Activated naive CD4-positive, alpha-beta T cell treated with anti-CD3 and anti-CD28 coated beads for 36 hours (primary cell): ENCODE measurements around the gene ZNF860. TPM values are rescaled to one million over a fixed set of nuclear protein-coding genes. Genes with fewer than 3 reads are reported as not detected.

ENCODE experiments used
- CTCF ChIA-PET: fragments of 350-600 bp; sonication (Branson Sonifier 250); formaldehyde crosslinking; loops from one replicate; lab custom pipeline; 2021; ENCODE audit warnings: antibody characterized with exemption; lab: Charles Lee
- DNase-seq: peaks from one replicate; pipeline ENCODE4 v3.0.0-alpha.2; 2020
- H3K27ac Mint-ChIP-seq: one replicate; pipeline ENCODE4 v1.8.0; 2021; ENCODE audit warnings: mild to moderate bottlenecking, mixed read lengths
- H3K27me3 Mint-ChIP-seq: one replicate; pipeline ENCODE4 v1.8.0; 2021; ENCODE audit warnings: low read depth, mixed read lengths
- H3K36me3 Mint-ChIP-seq: one replicate; pipeline ENCODE4 v1.8.0; 2021; ENCODE audit warnings: low read depth, mixed read lengths
- H3K4me1 Mint-ChIP-seq: one replicate; pipeline ENCODE4 v1.8.0; 2021; ENCODE audit warnings: low read depth, mixed read lengths
- H3K4me3 Mint-ChIP-seq: one replicate; pipeline ENCODE4 v1.8.0; 2021; ENCODE audit warnings: mild to moderate bottlenecking, moderate library complexity, mixed read lengths
- H3K9me3 Mint-ChIP-seq: one replicate; pipeline ENCODE4 v1.8.0; 2021; ENCODE audit warnings: mixed read lengths
- intact Hi-C: fragments of 100-400 bp; cut with micrococcal nuclease; formaldehyde crosslinking; loops from one replicate; pipeline ENCODE4 v1.15.1; 2023
- total RNA-seq, 2 experiments: library from RNA; stranded (reverse); gene quantifications; one replicate each; pipeline ENCODE4 v1.2.3, GENCODE V29; 2021

ZNF860 gene
- total RNA-seq, 2 experiments from 2014 or later = 0.07 TPM; not detected in 1

GRCh38 chr3:31967592-31967991 lies 14.0 kb upstream of the ZNF860 start:
- no peak for DNase-seq
- Mint-ChIP-seq H3K4me1 (peaks cover 11% of the 10 kb centered on the region), H3K27me3 (peaks cover 8% of the 10 kb centered on the region), H3K27ac (no peak overlapping the region), H3K9me3 (no peaks in the 10 kb centered on the region), H3K36me3 (no peaks in the 10 kb centered on the region), H3K4me3 (no peak overlapping the region)
- CTCF ChIA-PET = interaction anchor here (0.8 kb wide), 1 partner anchor 38 kb away, joined by 3 read pairs; no protein-coding TSS in a partner anchor
- intact Hi-C loops = no loop called here

- H3K27ac Mint-ChIP-seq = no peak overlapping the region
- peaks cover 12% of the 10 kb centered on the region for H3K27me3 Mint-ChIP-seq
- DNase-seq = no peak
- H3K4me3 Mint-ChIP-seq = no peak overlapping the region
- CTCF ChIA-PET = no interaction called here
- no peaks in the 10 kb centered on the region for H3K36me3 Mint-ChIP-seq
- intact Hi-C loops = no loop called here
- H3K4me1 Mint-ChIP-seq = peaks cover 5% of the 10 kb centered on the region
- H3K9me3 Mint-ChIP-seq = no peaks in the 10 kb centered on the region
Observed at GRCh38 chr3:31968369-31968926, 13.1 kb upstream of the ZNF860 start.

GRCh38 chr3:31968927-31969418 lies 12.6 kb upstream of the ZNF860 start:
- Mint-ChIP-seq H3K36me3 (no peaks in the 10 kb centered on the region), H3K27me3 (peaks cover 12% of the 10 kb centered on the region), H3K9me3 (no peaks in the 10 kb centered on the region), H3K27ac (no peak overlapping the region), H3K4me3 (no peak overlapping the region), H3K4me1 (no peaks in the 10 kb centered on the region)
- no peak for DNase-seq
- CTCF ChIA-PET = no interaction called here
- intact Hi-C loops = no loop called here

GRCh38 chr3:31971607-31972006 lies 9.9 kb upstream of the ZNF860 start:
- no peak overlapping the region for H3K27ac Mint-ChIP-seq
- CTCF ChIA-PET = no interaction called here
- no peak for DNase-seq
- peaks cover 25% of the 10 kb centered on the region for H3K27me3 Mint-ChIP-seq
- no peaks in the 10 kb centered on the region for H3K36me3 Mint-ChIP-seq
- no peaks in the 10 kb centered on the region for H3K4me1 Mint-ChIP-seq
- H3K4me3 Mint-ChIP-seq = no peak overlapping the region
- intact Hi-C loops = loop anchor here (10.0 kb wide), 1 partner anchor 897 kb away; no protein-coding TSS in a partner anchor
- no peaks in the 10 kb centered on the region for H3K9me3 Mint-ChIP-seq

GRCh38 chr3:31973081-31973480 lies 8.5 kb upstream of the ZNF860 start:
- H3K36me3 Mint-ChIP-seq = no peaks in the 10 kb centered on the region
- DNase-seq = no peak
- H3K4me3 Mint-ChIP-seq = no peak overlapping the region
- H3K9me3 Mint-ChIP-seq = no peaks in the 10 kb centered on the region
- intact Hi-C loops = loop anchor here (10.0 kb wide), 1 partner anchor 898 kb away; no protein-coding TSS in a partner anchor
- CTCF ChIA-PET = interaction anchor here (0.6 kb wide), 1 partner anchor 18 kb away, joined by 3 read pairs; no protein-coding TSS in a partner anchor
- H3K27ac Mint-ChIP-seq = no peak overlapping the region
- peaks cover 37% of the 10 kb centered on the region for H3K27me3 Mint-ChIP-seq
- H3K4me1 Mint-ChIP-seq = peaks cover 4% of the 10 kb centered on the region

GRCh38 chr3:31973837-31974236 lies 7.7 kb upstream of the ZNF860 start:
- intact Hi-C loops = loop anchor here (10.0 kb wide), 1 partner anchor 899 kb away; no protein-coding TSS in a partner anchor
- no peak overlapping the region for H3K27ac Mint-ChIP-seq
- peaks cover 39% of the 10 kb centered on the region for H3K27me3 Mint-ChIP-seq
- H3K9me3 Mint-ChIP-seq = no peaks in the 10 kb centered on the region
- no peaks in the 10 kb centered on the region for H3K36me3 Mint-ChIP-seq
- no peak overlapping the region for H3K4me3 Mint-ChIP-seq
- peaks cover 11% of the 10 kb centered on the region for H3K4me1 Mint-ChIP-seq
- DNase-seq = no peak
- CTCF ChIA-PET = interaction anchor here (0.6 kb wide), 1 partner anchor 36 kb away, joined by 3 read pairs; no protein-coding TSS in a partner anchor

- peaks cover 42% of the 10 kb centered on the region for H3K27me3 Mint-ChIP-seq
- peaks cover 18% of the 10 kb centered on the region for H3K4me1 Mint-ChIP-seq
- H3K9me3 Mint-ChIP-seq = no peaks in the 10 kb centered on the region
- CTCF ChIA-PET = no interaction called here
- DNase-seq = no peak
- H3K4me3 Mint-ChIP-seq = no peak overlapping the region
- intact Hi-C loops = loop anchor here (10.0 kb wide), 1 partner anchor 900 kb away; no protein-coding TSS in a partner anchor
- H3K27ac Mint-ChIP-seq = no peak overlapping the region
- H3K36me3 Mint-ChIP-seq = no peaks in the 10 kb centered on the region
Observed at GRCh38 chr3:31974471-31974870, 7.1 kb upstream of the ZNF860 start.

DNA sequence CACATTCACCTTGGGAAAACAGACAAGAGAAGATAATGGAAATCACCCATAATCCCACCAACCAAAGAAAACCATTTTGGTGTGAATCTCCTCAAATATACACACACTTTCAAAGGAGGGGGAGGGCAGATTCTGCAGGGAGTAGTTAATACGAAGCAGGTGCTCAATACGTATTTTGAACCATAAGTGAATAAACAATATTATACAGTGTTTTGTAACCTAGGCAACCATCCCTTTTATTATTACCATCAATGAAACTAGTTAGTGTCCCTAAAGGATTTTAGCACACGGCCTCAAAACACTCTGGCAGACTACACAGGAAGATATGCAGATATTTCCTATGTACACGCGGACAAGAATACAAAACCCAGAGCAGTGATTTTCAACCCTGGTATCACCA lies 6.6 kb upstream of the ZNF860 start:
- Mint-ChIP-seq H3K4me3 (no peak overlapping the region), H3K36me3 (no peaks in the 10 kb centered on the region), H3K4me1 (peaks cover 20% of the 10 kb centered on the region), H3K27ac (no peak overlapping the region), H3K27me3 (peaks cover 42% of the 10 kb centered on the region), H3K9me3 (no peaks in the 10 kb centered on the region)
- no peak for DNase-seq
- CTCF ChIA-PET = no interaction called here
- intact Hi-C loops = loop anchor here (5.0 to 10.0 kb wide), 3 partner anchors 443 to 1087 kb away; partner anchors contain the start of gene STT3B

DNA sequence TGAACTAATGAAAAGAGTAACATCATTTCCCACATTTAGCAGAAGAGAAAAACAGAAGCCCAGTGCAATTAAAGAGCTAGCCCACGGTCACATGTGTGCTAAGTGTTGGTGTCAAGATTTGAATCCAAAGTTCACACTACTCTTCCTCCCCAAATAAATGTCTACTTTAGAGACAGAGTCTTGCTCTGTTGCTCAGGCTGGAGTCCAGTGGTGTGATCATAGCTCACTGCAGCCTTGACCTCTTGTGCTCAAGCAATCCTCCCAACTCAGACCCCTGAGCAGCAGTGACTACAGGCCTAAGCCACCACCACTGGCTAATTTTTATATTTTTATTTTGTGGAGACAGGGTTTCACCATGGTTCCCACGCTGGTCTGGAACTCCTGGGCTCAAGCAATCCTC lies 5.2 kb upstream of the ZNF860 start:
- no peak overlapping the region for H3K27ac Mint-ChIP-seq
- H3K36me3 Mint-ChIP-seq = no peaks in the 10 kb centered on the region
- CTCF ChIA-PET = no interaction called here
- intact Hi-C loops = loop anchor here (5.0 to 10.0 kb wide), 3 partner anchors 444 to 1086 kb away; partner anchors contain the start of gene STT3B
- H3K4me1 Mint-ChIP-seq = peaks cover 22% of the 10 kb centered on the region
- peaks cover 42% of the 10 kb centered on the region for H3K27me3 Mint-ChIP-seq
- no peak for DNase-seq
- H3K4me3 Mint-ChIP-seq = no peak overlapping the region
- H3K9me3 Mint-ChIP-seq = no peaks in the 10 kb centered on the region

- no peak for DNase-seq
- H3K27ac Mint-ChIP-seq = no peak overlapping the region
- peaks cover 50% of the 10 kb centered on the region for H3K27me3 Mint-ChIP-seq
- CTCF ChIA-PET = no interaction called here
- no peaks in the 10 kb centered on the region for H3K36me3 Mint-ChIP-seq
- intact Hi-C loops = loop anchor here (5.0 to 10.0 kb wide), 3 partner anchors 445 to 1085 kb away; partner anchors contain the start of gene STT3B
- no peak overlapping the region for H3K4me3 Mint-ChIP-seq
- no peaks in the 10 kb centered on the region for H3K9me3 Mint-ChIP-seq
- H3K4me1 Mint-ChIP-seq = peaks cover 26% of the 10 kb centered on the region
Observed at GRCh38 chr3:31977736-31978135, 3.8 kb upstream of the ZNF860 start.

- intact Hi-C loops = loop anchor here (5.0 to 10.0 kb wide), 3 partner anchors 446 to 1084 kb away; partner anchors contain the start of gene STT3B
- H3K36me3 Mint-ChIP-seq = no peaks in the 10 kb centered on the region
- H3K9me3 Mint-ChIP-seq = no peaks in the 10 kb centered on the region
- no peak overlapping the region for H3K4me3 Mint-ChIP-seq
- H3K27me3 Mint-ChIP-seq = peaks cover 50% of the 10 kb centered on the region
- DNase-seq = no peak
- CTCF ChIA-PET = no interaction called here
- peaks cover 26% of the 10 kb centered on the region for H3K4me1 Mint-ChIP-seq
- peak overlapping the region; percentile 43 for H3K27ac Mint-ChIP-seq
Observed at GRCh38 chr3:31978553-31978952, 3.0 kb upstream of the ZNF860 start.

GRCh38 chr3:31979001-31979697 lies 2.4 kb upstream of the ZNF860 start:
- DNase-seq = peak; percentile 37
- intact Hi-C loops = loop anchor here (1.0 to 10.0 kb wide), 12 partner anchors 17 to 1083 kb away; partner anchors contain the start of genes GPD1L and STT3B

More at GRCh38 chr3:31979001-31979697, 2.4 kb upstream of the ZNF860 start:
- Mint-ChIP-seq H3K9me3 (no peaks in the 10 kb centered on the region), H3K36me3 (no peaks in the 10 kb centered on the region), H3K27me3 (peaks cover 49% of the 10 kb centered on the region), H3K4me1 (peaks cover 26% of the 10 kb centered on the region), H3K4me3 (peak overlapping the region; percentile 78), H3K27ac (peak overlapping the region; percentile 43)
- CTCF ChIA-PET = no interaction called here
